NCI-H1694 (cell line): ENCODE measurements around the gene DBNDD1.
"Not testable (repeated sequence)": the region's sequence is repeated elsewhere in the genome, so short reads cannot be mapped to it uniquely, and the experiment has no call there.

Experiments
- DNase-seq: peaks from one replicate; lab custom pipeline; 2025; lab: John Stamatoyannopoulos, UW

DBNDD1 gene, protein sequence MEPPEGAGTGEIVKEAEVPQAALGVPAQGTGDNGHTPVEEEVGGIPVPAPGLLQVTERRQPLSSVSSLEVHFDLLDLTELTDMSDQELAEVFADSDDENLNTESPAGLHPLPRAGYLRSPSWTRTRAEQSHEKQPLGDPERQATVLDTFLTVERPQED

GRCh38 chr16:90018652-90019542, at the start of gene DBNDD1:
Gene DBNDD1, minus strand, starts transcription at chr16:90019456. Its CDS starts 115 bp downstream, at chr16:90019341.
- no peak for DNase-seq

DNA sequence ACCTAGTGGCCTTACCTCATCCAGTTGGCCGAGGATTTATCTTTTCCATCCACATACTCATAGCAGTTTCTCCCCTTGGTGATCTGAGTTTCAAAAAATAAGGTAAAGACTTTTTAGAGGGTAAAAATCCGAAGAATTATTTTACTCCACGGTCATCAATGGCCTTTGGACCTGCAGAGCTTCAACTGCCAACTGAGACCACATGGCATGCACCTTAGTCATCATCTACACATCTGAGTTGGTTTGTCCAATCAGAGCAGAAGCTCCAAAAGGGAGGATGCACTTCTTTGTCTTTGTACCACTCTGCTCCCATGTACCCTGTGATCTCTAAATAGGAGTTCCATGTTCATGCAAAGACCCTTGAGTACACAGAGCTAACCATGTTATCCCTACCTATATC, 42.2 kb upstream of the DBNDD1 start:
- no peak for DNase-seq

- DNase-seq, result no peak
Observed at GRCh38 chr16:90057738-90058173, 38.5 kb upstream of the DBNDD1 start.

GRCh38 chr16:90056521-90056920, 37.3 kb upstream of the DBNDD1 start:
- DNase-seq, result not testable (repeated sequence)

- DNase-seq, result no peak
Observed at GRCh38 chr16:90055371-90055770, 36.1 kb upstream of the DBNDD1 start.

DNA sequence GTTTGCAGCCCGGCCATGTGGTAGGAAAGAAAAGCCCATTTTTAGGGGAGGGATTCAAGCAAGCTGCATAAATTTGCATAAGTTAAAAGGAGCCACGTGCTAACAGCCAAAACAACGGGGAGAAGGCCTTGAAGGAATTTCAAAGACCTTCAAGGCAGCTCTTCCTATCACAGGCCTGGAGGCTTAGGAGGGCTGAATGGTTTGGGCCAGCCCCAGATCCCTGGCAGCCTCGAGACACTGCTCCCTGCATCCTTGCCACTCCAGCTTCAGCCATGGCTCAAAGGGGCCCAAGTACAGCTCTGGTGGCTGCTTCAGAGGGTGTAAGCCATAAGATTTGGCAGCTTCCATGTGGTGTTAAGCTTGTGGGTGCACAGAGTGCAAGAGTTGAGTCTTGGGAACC, 35.3 kb upstream of the DBNDD1 start:
- DNase-seq, result no peak

- no peak for DNase-seq
Observed at GRCh38 chr16:90053902-90054500, 34.7 kb upstream of the DBNDD1 start.

GRCh38 chr16:90050969-90051368, 31.7 kb upstream of the DBNDD1 start:
- DNase-seq, result no peak

DNA sequence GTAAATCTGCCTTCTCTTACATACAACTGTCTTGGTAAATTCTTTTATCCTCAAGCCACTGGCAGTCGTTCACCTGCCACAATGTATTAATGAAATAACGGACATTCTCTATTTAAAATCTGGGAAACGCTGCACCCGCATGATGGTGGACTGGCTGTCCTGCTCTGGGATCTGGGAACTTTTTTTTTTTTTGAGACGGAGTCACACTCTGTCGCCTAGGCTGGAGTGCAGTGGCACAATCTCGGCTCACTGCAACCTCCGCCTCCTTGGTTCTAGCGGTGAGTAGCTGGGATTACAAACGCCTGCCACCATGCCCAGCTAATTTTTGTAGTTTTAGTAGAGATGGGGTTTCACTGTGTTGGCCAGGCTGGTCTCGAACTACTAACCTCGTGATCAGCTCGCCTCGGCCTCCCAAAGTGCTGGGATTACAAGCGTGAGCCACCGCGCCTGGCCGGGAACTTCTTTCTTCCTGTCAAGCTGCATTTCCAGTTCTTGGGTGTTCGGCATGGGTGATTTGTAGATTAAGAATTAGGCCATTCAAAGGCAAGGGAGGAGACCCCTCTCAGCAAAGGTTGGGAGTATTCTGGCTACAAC, 29.6 kb upstream of the DBNDD1 start:
- DNase-seq, result no peak

- no peak for DNase-seq
Observed at GRCh38 chr16:90048347-90048722, 29.1 kb upstream of the DBNDD1 start.

DNA sequence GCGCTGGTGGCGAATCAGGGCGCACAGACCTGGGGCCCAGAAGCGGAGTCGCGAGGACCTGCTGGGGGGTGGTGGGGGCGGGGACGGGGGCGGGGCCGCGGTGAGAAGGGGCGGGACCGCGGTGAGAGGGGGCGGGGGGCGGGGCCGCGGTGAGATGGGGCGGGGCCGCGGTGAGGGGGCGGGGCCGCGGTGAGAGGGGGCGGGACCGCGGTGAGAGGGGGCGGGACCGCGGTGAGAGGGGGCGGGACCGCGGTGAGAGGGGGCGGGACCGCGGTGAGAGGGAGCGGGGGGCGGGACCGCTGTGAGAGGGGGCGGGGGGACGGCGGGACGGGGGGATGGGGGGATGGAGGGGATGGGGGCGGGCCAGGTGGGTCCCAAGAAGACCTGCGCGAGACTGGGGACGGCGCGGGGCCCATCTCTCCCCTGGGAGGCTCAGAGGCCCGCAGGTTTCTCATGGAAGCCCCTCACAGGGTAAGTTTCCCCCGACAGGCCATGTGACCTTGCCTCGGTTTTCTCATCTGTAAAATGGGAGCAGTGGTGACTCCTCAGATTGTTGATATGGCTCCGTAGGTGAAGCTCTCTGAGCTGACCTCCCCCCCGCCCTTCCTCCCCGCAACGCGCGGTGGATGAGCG, 28.6 kb upstream of the DBNDD1 start:
- DNase-seq, result no peak

- no peak for DNase-seq
Observed at GRCh38 chr16:90046971-90047713, 27.9 kb upstream of the DBNDD1 start.

GRCh38 chr16:90046122-90046970, 27.1 kb upstream of the DBNDD1 start:
- peak; percentile 19 for DNase-seq

- no peak for DNase-seq
Observed at GRCh38 chr16:90044111-90044551, 24.9 kb upstream of the DBNDD1 start.

DNA sequence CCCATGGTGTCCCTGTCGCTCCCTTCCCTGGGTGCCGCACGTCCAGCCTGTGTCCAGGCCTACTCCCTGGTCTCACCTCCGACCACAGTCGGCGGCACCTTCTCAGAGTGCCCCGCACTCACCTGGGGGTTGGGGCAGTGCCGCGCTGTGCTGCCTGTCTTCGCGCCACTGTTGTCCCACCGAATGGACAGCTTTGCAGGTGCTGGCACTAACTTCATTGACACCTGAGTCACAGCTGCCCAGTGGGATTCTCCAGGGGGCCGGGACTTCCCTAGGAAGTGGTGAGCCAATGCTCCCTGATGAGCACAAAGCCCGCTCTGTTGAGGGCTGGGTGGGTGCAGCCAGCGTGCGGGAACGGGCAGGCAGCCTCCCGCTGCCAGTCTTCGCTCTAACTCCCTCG, 24.3 kb upstream of the DBNDD1 start:
- DNase-seq, result no peak

- DNase-seq, result no peak
Observed at GRCh38 chr16:90042946-90043514, 23.8 kb upstream of the DBNDD1 start.

DNA sequence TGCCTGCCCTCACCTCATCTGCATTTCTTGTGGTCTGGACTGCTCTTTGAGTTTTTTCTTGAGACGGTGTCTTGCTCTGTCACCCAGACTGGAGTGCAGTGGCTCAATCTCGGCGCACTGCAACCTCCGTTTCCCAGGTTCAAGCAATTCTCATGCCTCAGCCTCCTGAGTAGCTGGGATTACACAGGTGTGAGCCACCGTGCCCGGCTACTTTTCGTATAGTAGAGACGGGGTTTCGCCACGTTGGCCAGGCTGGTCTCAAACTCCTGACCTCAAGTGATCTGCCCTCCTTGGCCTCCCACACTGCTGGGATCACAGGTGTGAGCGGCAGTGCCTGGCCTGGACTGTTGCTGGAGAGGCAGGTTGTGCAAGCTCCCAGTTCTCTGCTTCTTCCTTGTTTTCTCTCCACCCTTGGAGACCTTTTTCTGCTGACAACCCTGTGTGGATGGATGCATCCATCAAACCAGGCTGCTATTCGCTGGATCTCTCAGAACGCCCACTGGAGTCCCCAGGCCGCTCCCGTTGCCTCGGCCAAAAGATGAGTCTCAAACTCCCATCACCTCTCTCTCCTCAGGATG, 22.7 kb upstream of the DBNDD1 start:
- no peak for DNase-seq

- DNase-seq, result no peak
Observed at GRCh38 chr16:90040152-90041023, 21.1 kb upstream of the DBNDD1 start.

GRCh38 chr16:90037276-90037675, 18.0 kb upstream of the DBNDD1 start:
- DNase-seq, result no peak
